ENCODE measurements around the gene EDA. TPM values are rescaled to one million over a fixed set of nuclear protein-coding genes. Genes with fewer than 3 reads are reported as not detected.
"Not testable (repeated sequence)": the region's sequence is repeated elsewhere in the genome, so short reads cannot be mapped to it uniquely, and the experiment has no call there.

EDA gene
- total RNA-seq, 1 donor from 2014 or later = 6.1 TPM

GRCh38 chrX:69993494-69993893 is 377.6 kb downstream of the EDA start:
- intact Hi-C loops (cut with DNase I) = loop anchor here (5.0 kb wide), 1 partner anchor 256 kb away; no protein-coding TSS in a partner anchor
- Histone ChIP-seq H3K4me1 (no peaks in the 10 kb centered on the region), H3K9me3 (no peaks in the 10 kb centered on the region), H3K4me3 (no peak overlapping the region), H3K27me3 (no peaks in the 10 kb centered on the region), H3K27ac (no peak overlapping the region), H3K36me3 (no peaks in the 10 kb centered on the region)
- TF ChIP-seq POLR2AphosphoS5 (IDR thresholded peaks at IDR 0.05; ENCODE audit: insufficient read depth in 1 of 2, low read depth in 1 of 2) (no peak), POLR2A (IDR thresholded peaks at IDR 0.05) (no peak)
- TF ChIP-seq, protein P1, sequence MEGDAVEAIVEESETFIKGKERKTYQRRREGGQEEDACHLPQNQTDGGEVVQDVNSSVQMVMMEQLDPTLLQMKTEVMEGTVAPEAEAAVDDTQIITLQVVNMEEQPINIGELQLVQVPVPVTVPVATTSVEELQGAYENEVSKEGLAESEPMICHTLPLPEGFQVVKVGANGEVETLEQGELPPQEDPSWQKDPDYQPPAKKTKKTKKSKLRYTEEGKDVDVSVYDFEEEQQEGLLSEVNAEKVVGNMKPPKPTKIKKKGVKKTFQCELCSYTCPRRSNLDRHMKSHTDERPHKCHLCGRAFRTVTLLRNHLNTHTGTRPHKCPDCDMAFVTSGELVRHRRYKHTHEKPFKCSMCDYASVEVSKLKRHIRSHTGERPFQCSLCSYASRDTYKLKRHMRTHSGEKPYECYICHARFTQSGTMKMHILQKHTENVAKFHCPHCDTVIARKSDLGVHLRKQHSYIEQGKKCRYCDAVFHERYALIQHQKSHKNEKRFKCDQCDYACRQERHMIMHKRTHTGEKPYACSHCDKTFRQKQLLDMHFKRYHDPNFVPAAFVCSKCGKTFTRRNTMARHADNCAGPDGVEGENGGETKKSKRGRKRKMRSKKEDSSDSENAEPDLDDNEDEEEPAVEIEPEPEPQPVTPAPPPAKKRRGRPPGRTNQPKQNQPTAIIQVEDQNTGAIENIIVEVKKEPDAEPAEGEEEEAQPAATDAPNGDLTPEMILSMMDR (IDR thresholded peaks at IDR 0.05) = no peak
- no peak for DNase-seq (ENCODE audit: extremely low spot score in 2 of 2)

DNA sequence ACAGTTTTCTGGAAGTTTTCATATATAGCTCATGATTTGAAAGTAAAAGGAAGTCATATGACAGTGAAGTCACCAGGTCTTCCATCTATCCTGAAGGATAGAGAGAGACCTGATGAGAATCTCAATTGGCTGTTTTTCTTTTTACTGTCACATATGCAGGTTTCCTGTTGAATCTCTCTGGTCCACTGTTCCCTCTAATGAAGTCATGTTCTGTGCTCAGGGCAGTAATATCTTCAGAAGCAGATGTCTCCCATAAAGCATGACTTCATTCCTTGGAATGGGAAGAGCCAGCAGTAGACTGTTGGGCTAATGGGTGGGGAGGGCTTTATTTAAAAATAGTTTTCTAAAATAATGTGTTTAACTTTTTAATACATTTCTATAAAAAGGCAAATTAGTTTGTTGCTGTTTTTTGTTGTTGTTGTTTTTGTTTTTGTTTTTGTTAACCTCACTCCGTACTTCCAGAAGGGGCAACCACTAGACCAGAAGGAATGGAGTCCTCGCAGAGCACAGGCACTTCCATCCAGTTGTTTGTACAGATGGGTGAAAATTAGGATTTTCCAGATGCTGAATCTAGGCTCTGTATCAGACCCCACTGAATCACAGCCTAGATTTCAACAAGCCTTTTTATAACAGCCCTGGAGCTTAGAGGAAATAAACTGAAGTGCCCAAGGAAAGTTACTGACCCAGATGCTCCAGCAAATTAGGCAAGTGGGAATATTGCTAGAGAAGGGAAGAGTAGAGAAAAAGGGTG is 379.6 kb downstream of the EDA start:
- H3K4me1 ChIP-seq = no peaks in the 10 kb centered on the region
- intact Hi-C loops (cut with DNase I) = no loop called here
- no peak for DNase-seq (ENCODE audit: extremely low spot score in 2 of 2)
- H3K27me3 ChIP-seq = no peaks in the 10 kb centered on the region
- H3K4me3 ChIP-seq = no peak overlapping the region
- no peaks in the 10 kb centered on the region for H3K9me3 ChIP-seq
- no peak overlapping the region for H3K27ac ChIP-seq
- H3K36me3 ChIP-seq = no peaks in the 10 kb centered on the region
- TF ChIP-seq, protein P1 (IDR thresholded peaks at IDR 0.05) = no peak
- no peak for TF ChIP-seq POLR2AphosphoS5 (IDR thresholded peaks at IDR 0.05; ENCODE audit: insufficient read depth in 1 of 2, low read depth in 1 of 2)
- TF ChIP-seq POLR2A (IDR thresholded peaks at IDR 0.05) = no peak

GRCh38 chrX:69996113-69996468 is 380.2 kb downstream of the EDA start:
- Histone ChIP-seq H3K4me3 (no peak overlapping the region), H3K36me3 (no peaks in the 10 kb centered on the region), H3K27me3 (no peaks in the 10 kb centered on the region), H3K4me1 (no peaks in the 10 kb centered on the region), H3K9me3 (no peaks in the 10 kb centered on the region), H3K27ac (no peak overlapping the region)
- TF ChIP-seq, protein P1 (IDR thresholded peaks at IDR 0.05) = no peak
- TF ChIP-seq POLR2AphosphoS5 (IDR thresholded peaks at IDR 0.05; ENCODE audit: insufficient read depth in 1 of 2, low read depth in 1 of 2) (no peak), POLR2A (IDR thresholded peaks at IDR 0.05) (no peak)
- DNase-seq (ENCODE audit: extremely low spot score in 2 of 2) = no peak
- intact Hi-C loops (cut with DNase I) = no loop called here

GRCh38 chrX:69998299-69998698 is 382.4 kb downstream of the EDA start:
- H3K27me3 ChIP-seq; H3K36me3 ChIP-seq; H3K27ac ChIP-seq; H3K9me3 ChIP-seq; H3K4me1 ChIP-seq; intact Hi-C loops (cut with DNase I); DNase-seq (ENCODE audit: extremely low spot score in 2 of 2); H3K4me3 ChIP-seq: not testable (repeated sequence)

- intact Hi-C loops (cut with DNase I) = no loop called here
- Histone ChIP-seq H3K4me3 (no peak overlapping the region), H3K4me1 (no peaks in the 10 kb centered on the region), H3K9me3 (no peaks in the 10 kb centered on the region), H3K27me3 (no peaks in the 10 kb centered on the region), H3K27ac (no peak overlapping the region), H3K36me3 (no peaks in the 10 kb centered on the region)
- TF ChIP-seq, protein P1 (IDR thresholded peaks at IDR 0.05) = no peak
- TF ChIP-seq POLR2AphosphoS5 (IDR thresholded peaks at IDR 0.05; ENCODE audit: insufficient read depth in 1 of 2, low read depth in 1 of 2) (no peak), POLR2A (IDR thresholded peaks at IDR 0.05) (no peak)
- no peak for DNase-seq (ENCODE audit: extremely low spot score in 2 of 2)
These were observed 385.4 kb downstream of the EDA start for GRCh38 chrX:70001269-70001668.

Data from vagina (tissue), 2 donors.